BLaER1 (cell line): Measurements from ENCODE around the gene PTK7.

Source experiments
- H3K27ac ChIP-seq: shearing (Covaris generic); formaldehyde crosslinking; 2 replicates; pipeline ENCODE4 v1.8.1; 2022
- H3K27me3 ChIP-seq: shearing (Covaris generic); formaldehyde crosslinking; 2 replicates; pipeline ENCODE4 v1.8.1; 2022
- H3K36me3 ChIP-seq: shearing (Covaris generic); formaldehyde crosslinking; 2 replicates; pipeline ENCODE4 v1.8.1; 2022
- H3K4me1 ChIP-seq: shearing (Covaris generic); formaldehyde crosslinking; 2 replicates; pipeline ENCODE4 v1.8.1; 2022
- H3K4me2 ChIP-seq: shearing (Covaris generic); formaldehyde crosslinking; 2 replicates; pipeline ENCODE4 v1.8.1; 2022
- H3K4me3 ChIP-seq: shearing (Covaris generic); formaldehyde crosslinking; 2 replicates; pipeline ENCODE4 v1.8.1; 2022
- H3K9ac ChIP-seq: shearing (Covaris generic); formaldehyde crosslinking; 2 replicates; pipeline ENCODE4 v1.8.1; 2022
- H3K9me3 ChIP-seq: shearing (Covaris generic); formaldehyde crosslinking; 2 replicates; pipeline ENCODE4 v1.8.1; 2022
- H4K20me1 ChIP-seq: shearing (Covaris generic); formaldehyde crosslinking; 2 replicates; pipeline ENCODE4 v1.8.1; 2022
- Cebpa-rat ChIP-seq: shearing (Covaris generic); IDR thresholded peaks from 2 replicates; pipeline ENCODE4 v1.8.1; 2022

Gene PTK7

DNA sequence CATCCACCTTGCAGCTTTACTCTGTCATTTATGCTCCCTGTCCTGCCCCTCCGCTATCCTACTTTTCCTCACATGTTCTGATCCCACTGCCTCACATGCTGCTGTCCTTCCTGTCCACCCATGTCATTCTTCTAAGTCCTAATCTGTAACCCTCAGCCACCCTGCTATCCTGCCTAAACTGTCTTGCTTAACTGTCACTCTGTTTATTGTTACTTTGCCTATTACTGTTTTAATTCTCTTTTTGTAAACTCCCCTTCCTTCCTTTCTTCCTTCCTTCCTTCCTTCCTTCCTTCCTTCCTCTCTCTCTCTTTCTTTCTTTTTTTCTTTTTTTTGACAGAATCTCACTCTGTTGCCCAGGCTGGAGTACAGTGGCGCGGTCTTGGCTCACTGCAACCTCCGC is 107.3 kb downstream of the PTK7 start:
- Histone ChIP-seq H3K36me3 (peaks cover 59% of the 10 kb centered on the region), H3K27me3 (no peaks in the 10 kb centered on the region), H3K9me3 (no peaks in the 10 kb centered on the region; the same call in 1 of the 2 replicates), H3K4me3 (peak overlapping the region; percentile 82; the same call in 1 of the 2 replicates), H3K4me2 (peak overlapping the region; percentile 97), H3K4me1 (peaks cover 40% of the 10 kb centered on the region), H3K27ac (0 out of 2 replicates have a peak overlapping the region, but pooled peaks have one; percentile 67), H4K20me1 (no peaks in the 10 kb centered on the region), H3K9ac (peak overlapping the region; percentile 84)
- no peak for TF ChIP-seq Cebpa-rat

DNA sequence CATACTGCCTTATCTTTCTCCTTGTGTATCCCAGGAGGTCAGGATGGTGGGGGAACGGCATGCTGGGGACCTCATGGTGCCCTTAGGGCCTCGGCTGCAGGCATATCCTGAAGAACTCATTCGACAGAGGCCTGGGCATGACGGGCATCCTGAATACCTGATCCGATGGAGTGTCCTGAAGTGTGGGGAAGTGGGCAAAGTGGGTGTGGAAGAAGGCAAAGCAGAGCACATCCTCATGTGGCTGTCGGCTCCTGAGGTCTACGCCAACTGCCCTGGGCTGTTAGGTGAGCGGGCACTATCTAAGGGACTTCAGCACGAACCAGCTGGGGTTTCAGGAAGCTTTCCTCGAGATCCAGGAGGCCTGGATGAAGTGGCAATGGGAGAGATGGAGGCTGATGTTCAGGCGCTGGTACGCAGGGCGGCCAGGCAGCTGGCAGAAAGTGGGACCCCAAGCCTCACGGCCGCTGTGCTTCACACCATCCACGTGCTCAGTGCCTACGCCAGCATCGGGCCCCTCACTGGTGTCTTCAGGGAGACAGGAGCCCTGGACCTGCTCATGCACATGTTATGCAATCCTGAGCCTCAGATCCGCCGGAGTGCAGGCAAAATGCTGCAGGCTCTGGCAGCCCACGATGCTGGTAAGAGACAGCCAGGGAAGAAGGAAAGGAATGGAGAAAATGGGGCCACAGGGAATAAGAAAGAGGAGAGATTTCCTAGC is 108.3 kb downstream of the PTK7 start:
- H3K36me3 ChIP-seq: peaks cover 56% of the 10 kb centered on the region
- TF ChIP-seq Cebpa-rat: no peak
- H3K4me2 ChIP-seq: peak overlapping the region; percentile 97; the same call in 1 of the 2 replicates
- no peaks in the 10 kb centered on the region; the same call in 1 of the 2 replicates for H3K9me3 ChIP-seq
- H3K4me1 ChIP-seq: peaks cover 40% of the 10 kb centered on the region
- no peaks in the 10 kb centered on the region for H4K20me1 ChIP-seq
- H3K4me3 ChIP-seq: no peak overlapping the region
- no peak overlapping the region for H3K9ac ChIP-seq
- H3K27ac ChIP-seq: no peak overlapping the region
- H3K27me3 ChIP-seq: no peaks in the 10 kb centered on the region

DNA sequence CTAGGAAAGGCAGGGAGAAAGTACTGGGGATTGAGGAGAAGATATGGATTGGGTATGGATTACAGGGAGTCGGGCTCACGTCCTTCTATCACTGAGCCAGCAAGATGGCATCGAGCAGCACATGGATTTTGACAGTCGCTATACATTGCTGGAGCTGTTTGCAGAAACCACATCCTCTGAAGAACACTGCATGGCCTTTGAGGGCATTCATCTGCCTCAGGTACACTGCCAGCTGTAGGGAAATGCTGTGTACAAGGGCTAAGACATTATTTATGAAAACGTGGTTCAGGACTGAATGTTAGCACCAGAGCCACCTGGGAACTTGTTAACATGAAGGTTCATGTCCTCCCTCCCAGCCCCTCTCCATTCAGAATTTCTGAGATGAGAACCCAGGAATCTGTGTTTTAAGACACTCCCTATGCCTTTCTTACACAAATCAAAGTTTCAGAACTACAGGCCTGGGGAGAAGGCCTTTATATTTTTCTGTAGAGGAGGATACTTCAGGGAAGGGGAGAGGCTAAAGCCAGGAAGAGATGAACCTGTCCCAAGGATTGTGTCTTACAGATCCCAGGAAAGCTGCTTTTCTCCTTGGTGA is 109.4 kb downstream of the PTK7 start:
- H3K4me2 ChIP-seq: no peak overlapping the region
- H3K9ac ChIP-seq: no peak overlapping the region
- no peaks in the 10 kb centered on the region; the same call in 1 of the 2 replicates for H3K9me3 ChIP-seq
- H3K27me3 ChIP-seq: no peaks in the 10 kb centered on the region
- H3K27ac ChIP-seq: no peak overlapping the region
- no peak for TF ChIP-seq Cebpa-rat
- H3K36me3 ChIP-seq: peaks cover 53% of the 10 kb centered on the region
- H4K20me1 ChIP-seq: no peaks in the 10 kb centered on the region
- H3K4me1 ChIP-seq: peaks cover 40% of the 10 kb centered on the region
- no peak overlapping the region for H3K4me3 ChIP-seq

DNA sequence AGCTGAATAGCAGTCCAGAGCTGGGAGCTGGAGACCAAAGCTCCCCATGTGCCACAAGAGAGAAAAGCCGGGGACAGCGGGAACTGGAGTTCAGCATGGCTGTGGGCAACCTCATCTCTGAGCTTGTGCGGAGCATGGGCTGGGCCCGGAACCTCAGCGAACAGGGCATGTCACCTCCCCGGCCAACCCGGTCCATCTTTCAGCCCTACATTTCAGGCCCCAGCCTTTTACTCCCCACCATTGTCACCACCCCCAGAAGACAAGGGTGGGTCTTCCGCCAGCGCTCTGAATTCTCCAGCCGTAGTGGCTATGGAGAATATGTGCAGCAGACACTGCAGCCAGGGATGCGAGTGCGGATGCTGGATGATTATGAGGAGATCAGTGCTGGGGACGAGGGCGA is 109.9 kb downstream of the PTK7 start:
- no peak overlapping the region for H3K9ac ChIP-seq

DNA sequence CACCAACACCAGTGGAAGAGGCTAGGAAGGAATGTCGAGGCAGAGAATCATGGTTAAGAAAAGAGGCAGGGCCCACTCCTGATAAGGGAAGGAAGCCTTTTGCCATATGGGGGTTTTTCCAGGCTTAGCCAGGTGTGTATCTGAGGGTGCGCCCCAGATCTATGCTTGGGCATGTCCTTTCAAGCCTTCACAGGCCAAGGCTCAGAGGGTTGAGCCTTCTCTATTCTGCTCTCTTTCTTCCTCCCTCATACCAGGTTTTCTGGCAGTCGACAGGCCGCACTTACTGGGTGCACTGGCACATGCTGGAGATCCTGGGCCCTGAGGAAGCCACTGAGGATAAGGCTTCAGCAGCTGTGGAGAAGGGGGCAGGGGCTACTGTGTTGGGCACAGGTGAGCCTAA is 110.6 kb downstream of the PTK7 start:
- H3K27ac ChIP-seq: no peak overlapping the region
- no peaks in the 10 kb centered on the region for H4K20me1 ChIP-seq
- H3K4me1 ChIP-seq: peaks cover 28% of the 10 kb centered on the region
- no peaks in the 10 kb centered on the region; the same call in 1 of the 2 replicates for H3K9me3 ChIP-seq
- no peak overlapping the region for H3K4me3 ChIP-seq
- no peaks in the 10 kb centered on the region for H3K27me3 ChIP-seq
- H3K4me2 ChIP-seq: no peak overlapping the region
- TF ChIP-seq Cebpa-rat: no peak
- no peak overlapping the region for H3K9ac ChIP-seq
- H3K36me3 ChIP-seq: peaks cover 53% of the 10 kb centered on the region

More for the DNA sequence above, 109.9 kb downstream of the PTK7 start:
- H3K4me2 ChIP-seq: no peak overlapping the region
- H4K20me1 ChIP-seq: no peaks in the 10 kb centered on the region
- H3K27ac ChIP-seq: no peak overlapping the region
- no peak for TF ChIP-seq Cebpa-rat
- H3K27me3 ChIP-seq: no peaks in the 10 kb centered on the region
- H3K4me1 ChIP-seq: peaks cover 35% of the 10 kb centered on the region
- H3K4me3 ChIP-seq: no peak overlapping the region
- H3K9me3 ChIP-seq: no peaks in the 10 kb centered on the region; the same call in 1 of the 2 replicates
- H3K36me3 ChIP-seq: peaks cover 53% of the 10 kb centered on the region

DNA sequence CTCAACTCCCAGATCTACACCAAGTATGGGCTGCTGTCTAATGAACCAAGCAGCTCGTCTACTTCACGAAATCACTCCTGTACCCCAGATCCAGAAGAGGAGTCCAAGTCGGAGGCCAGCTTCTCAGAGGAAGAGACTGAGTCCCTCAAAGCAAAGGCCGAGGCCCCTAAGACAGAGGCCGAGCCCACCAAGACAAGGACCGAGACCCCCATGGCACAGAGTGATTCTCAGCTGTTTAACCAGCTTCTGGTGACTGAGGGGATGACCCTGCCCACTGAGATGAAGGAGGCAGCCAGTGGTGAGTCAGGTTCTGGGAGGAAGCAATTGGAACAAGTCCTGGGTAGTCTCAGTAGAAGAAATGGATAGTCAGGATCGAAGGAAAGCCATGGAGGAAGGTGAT is 111.7 kb downstream of the PTK7 start:
- Histone ChIP-seq H3K9ac (no peak overlapping the region), H3K27ac (no peak overlapping the region), H4K20me1 (no peaks in the 10 kb centered on the region), H3K4me3 (no peak overlapping the region), H3K9me3 (no peaks in the 10 kb centered on the region; the same call in 1 of the 2 replicates), H3K4me2 (no peak overlapping the region), H3K27me3 (no peaks in the 10 kb centered on the region), H3K4me1 (peaks cover 22% of the 10 kb centered on the region), H3K36me3 (peaks cover 63% of the 10 kb centered on the region)
- TF ChIP-seq Cebpa-rat: no peak

DNA sequence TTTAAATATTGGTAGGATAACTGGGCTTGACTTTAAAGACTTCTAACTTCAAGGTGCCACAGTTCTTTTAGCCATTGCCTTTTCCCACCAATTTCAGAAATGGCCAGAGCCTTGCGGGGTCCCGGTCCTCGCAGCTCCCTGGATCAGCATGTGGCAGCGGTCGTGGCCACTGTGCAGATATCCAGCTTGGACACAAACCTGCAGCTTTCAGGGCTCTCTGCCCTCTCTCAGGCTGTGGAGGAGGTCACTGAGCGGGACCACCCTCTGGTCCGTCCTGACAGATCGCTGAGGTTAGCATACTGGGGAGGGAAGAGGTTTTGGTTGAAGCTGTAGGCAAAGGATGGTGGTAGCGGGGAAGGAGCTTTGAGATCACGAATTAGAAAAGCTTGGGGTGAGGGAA is 112.3 kb downstream of the PTK7 start:
- Histone ChIP-seq H3K9me3 (no peaks in the 10 kb centered on the region; the same call in 1 of the 2 replicates), H3K4me3 (no peak overlapping the region), H3K27ac (no peak overlapping the region), H3K4me1 (peaks cover 16% of the 10 kb centered on the region), H3K27me3 (no peaks in the 10 kb centered on the region), H4K20me1 (no peaks in the 10 kb centered on the region), H3K4me2 (no peak overlapping the region), H3K36me3 (peaks cover 69% of the 10 kb centered on the region), H3K9ac (no peak overlapping the region)
- no peak for TF ChIP-seq Cebpa-rat

DNA sequence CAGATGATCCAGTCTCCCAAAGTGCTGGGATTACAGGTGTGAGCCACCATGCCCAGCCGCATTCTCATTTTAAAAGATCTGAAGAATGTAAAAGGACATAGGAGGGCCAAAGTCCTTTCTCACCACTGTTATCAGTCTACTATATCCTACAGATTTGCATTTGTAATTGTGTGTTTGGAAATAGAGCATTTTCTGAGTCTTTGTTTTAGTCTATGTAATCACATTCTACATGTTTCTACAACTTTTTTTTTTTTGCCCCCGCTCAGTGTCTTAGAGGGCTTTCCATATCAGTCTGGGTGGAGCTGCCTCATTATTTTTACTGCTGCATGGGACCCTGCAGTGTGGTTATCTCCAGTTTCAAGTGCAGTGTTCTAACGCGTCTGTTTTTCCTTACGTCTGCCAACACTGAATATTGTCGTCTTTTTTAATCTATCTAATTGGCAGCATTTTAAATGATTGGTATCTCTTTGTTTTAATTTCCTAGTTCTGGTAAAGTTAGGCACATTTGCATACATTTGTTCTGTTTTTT is 113.7 kb downstream of the PTK7 start:
- no peak for TF ChIP-seq Cebpa-rat
- Histone ChIP-seq H3K36me3 (peaks cover 76% of the 10 kb centered on the region), H3K4me2 (no peak overlapping the region), H3K27ac (no peak overlapping the region), H3K4me3 (no peak overlapping the region), H4K20me1 (no peaks in the 10 kb centered on the region), H3K9ac (no peak overlapping the region), H3K9me3 (no peaks in the 10 kb centered on the region; the same call in 1 of the 2 replicates), H3K27me3 (no peaks in the 10 kb centered on the region), H3K4me1 (peaks cover 2% of the 10 kb centered on the region; the same call in 1 of the 2 replicates)

DNA sequence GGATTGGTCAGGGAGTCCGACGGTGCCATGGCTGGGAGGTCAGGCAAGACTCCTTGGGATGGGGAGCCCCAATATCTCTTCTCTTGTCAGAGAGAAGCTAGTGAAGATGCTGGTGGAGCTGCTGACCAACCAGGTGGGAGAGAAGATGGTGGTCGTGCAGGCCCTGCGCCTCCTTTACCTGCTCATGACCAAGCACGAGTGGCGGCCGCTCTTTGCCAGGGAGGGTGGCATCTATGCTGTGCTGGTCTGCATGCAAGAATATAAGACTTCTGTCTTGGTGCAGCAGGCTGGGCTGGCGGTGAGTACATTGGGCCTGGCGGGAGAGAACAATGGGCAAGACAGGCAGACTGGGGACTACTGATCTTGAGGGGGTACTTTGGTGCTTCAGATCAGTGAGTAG is 116.8 kb downstream of the PTK7 start:
- no peaks in the 10 kb centered on the region for H3K27me3 ChIP-seq
- H3K27ac ChIP-seq: no peak overlapping the region
- TF ChIP-seq Cebpa-rat: no peak
- no peaks in the 10 kb centered on the region for H3K9me3 ChIP-seq
- peaks cover 76% of the 10 kb centered on the region for H3K36me3 ChIP-seq
- no peaks in the 10 kb centered on the region for H3K4me1 ChIP-seq
- no peak overlapping the region for H3K4me2 ChIP-seq
- no peak overlapping the region for H3K4me3 ChIP-seq
- H3K9ac ChIP-seq: no peak overlapping the region
- H4K20me1 ChIP-seq: no peaks in the 10 kb centered on the region

DNA sequence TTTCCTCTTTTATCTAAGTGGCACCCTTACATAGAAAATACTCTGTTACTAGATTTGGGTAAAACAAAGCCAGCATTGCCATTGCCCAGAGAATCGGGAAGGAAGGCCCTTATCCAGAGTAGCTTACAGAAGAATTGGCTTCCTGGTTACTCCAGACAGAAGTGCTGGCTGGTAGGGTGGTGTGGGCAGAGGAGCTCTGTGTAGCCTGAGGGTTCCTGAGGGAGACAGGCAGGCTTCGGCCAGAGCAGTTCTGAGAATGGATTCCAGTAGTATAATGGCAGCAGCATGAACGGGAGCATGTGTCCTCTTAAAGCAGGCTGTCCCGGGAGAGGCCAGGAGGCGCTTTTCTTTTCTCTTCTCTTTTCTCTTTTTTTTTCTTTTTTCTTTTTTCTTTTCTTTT is 117.8 kb downstream of the PTK7 start:
- no peaks in the 10 kb centered on the region for H3K4me1 ChIP-seq
- peaks cover 77% of the 10 kb centered on the region for H3K36me3 ChIP-seq
- no peak overlapping the region for H3K4me2 ChIP-seq
- H3K9me3 ChIP-seq: no peaks in the 10 kb centered on the region
- H3K27me3 ChIP-seq: no peaks in the 10 kb centered on the region
- no peak overlapping the region for H3K27ac ChIP-seq
- no peak overlapping the region for H3K9ac ChIP-seq
- no peak overlapping the region for H3K4me3 ChIP-seq
- H4K20me1 ChIP-seq: no peaks in the 10 kb centered on the region
- no peak for TF ChIP-seq Cebpa-rat
